Keratinocyte (primary cell): ENCODE data around the gene KANTR. TPM values are rescaled to one million over a fixed set of nuclear protein-coding genes. Genes with fewer than 3 reads are reported as not detected.
A peak's percentile ranks its signal among the peaks of the same experiment; 100 is the strongest.

ENCODE experiments used
- DNase-seq: peaks from one replicate; pipeline ENCODE4 v3.0.0-alpha.2; 2011; ENCODE audit warnings: low read depth, missing footprints, low spot score
- FAIRE-seq: peaks from 2 replicates; lab custom pipeline; 2011; peaks lifted over from hg19 to GRCh38; lab: Jason Lieb, UNC
- H2AFZ ChIP-seq: 2 replicates; pipeline ENCODE4 v1.6.0; 2012; ENCODE audit warnings: low read length, control low read depth, inconsistent platforms; ENCODE audit not compliant: control insufficient read depth
- H3K27ac ChIP-seq: 2 replicates; pipeline ENCODE4 v1.5.1; 2011; ENCODE audit warnings: low read length; ENCODE audit not compliant: control insufficient read depth, insufficient read depth
- H3K27me3 ChIP-seq: 3 replicates; pipeline ENCODE4 v1.6.0; 2011; ENCODE audit warnings: low read length; ENCODE audit not compliant: control insufficient read depth, insufficient read depth; ENCODE audit errors: extremely low read depth
- H3K36me3 ChIP-seq, 2 experiments: 2 replicates in 1 of 2; 3 replicates in 1 of 2; pipeline ENCODE4 v1.5.1; 2011; ENCODE audit warnings: low read length in 2 of 2, mild to moderate bottlenecking in 1 of 2; ENCODE audit not compliant: control insufficient read depth in 2 of 2, insufficient read depth in 2 of 2; ENCODE audit errors: extremely low read depth in 1 of 2
- H3K4me1 ChIP-seq: 3 replicates; pipeline ENCODE4 v1.5.1; 2011; ENCODE audit warnings: low read length; ENCODE audit not compliant: control insufficient read depth, insufficient read depth; ENCODE audit errors: extremely low read depth
- H3K4me2 ChIP-seq: 3 replicates; pipeline ENCODE4 v1.6.0; 2011; ENCODE audit warnings: low read depth, low read length; ENCODE audit not compliant: control insufficient read depth, insufficient read depth; ENCODE audit errors: extremely low read depth
- H3K4me3 ChIP-seq, 3 experiments: fragments of 200-600 bp in 1 of 3; sonication (generic) in 1 of 3; 2 replicates in 2 of 3; 3 replicates in 1 of 3; pipeline ENCODE4 v1.5.1; 2011 to 2016; ENCODE audit warnings: low read length in 3 of 3, mild to moderate bottlenecking in 3 of 3, control low read depth in 2 of 3, inconsistent platforms in 1 of 3, low read depth in 1 of 3, mixed read lengths in 1 of 3, mixed run types in 1 of 3, moderate library complexity in 1 of 3; ENCODE audit not compliant: control insufficient read depth in 2 of 3, insufficient read depth in 2 of 3; ENCODE audit errors: extremely low read depth in 1 of 3
- H3K79me2 ChIP-seq: 2 replicates; pipeline ENCODE4 v1.6.0; 2012; ENCODE audit warnings: low read length; ENCODE audit not compliant: control insufficient read depth, insufficient read depth
- H3K9ac ChIP-seq: 3 replicates; pipeline ENCODE4 v1.6.0; 2011; ENCODE audit warnings: low read length; ENCODE audit not compliant: control insufficient read depth, insufficient read depth; ENCODE audit errors: extremely low read depth
- H3K9me1 ChIP-seq: 3 replicates; pipeline ENCODE4 v1.6.0; 2011; ENCODE audit warnings: low read length; ENCODE audit not compliant: control insufficient read depth, insufficient read depth; ENCODE audit errors: extremely low read depth
- H3K9me3 ChIP-seq: 2 replicates; pipeline ENCODE4 v1.5.1; 2012; ENCODE audit warnings: low read depth, low read length; ENCODE audit not compliant: control insufficient read depth
- H4K20me1 ChIP-seq: 3 replicates; pipeline ENCODE4 v1.6.0; 2011; ENCODE audit warnings: low read length; ENCODE audit not compliant: control insufficient read depth, insufficient read depth; ENCODE audit errors: extremely low read depth
- CTCF ChIP-seq, 3 experiments: IDR thresholded peaks in 1 of 3; conservative IDR thresholded peaks in 1 of 3; optimal IDR thresholded peaks in 1 of 3; 2 replicates in 2 of 3; 3 replicates in 1 of 3; pipeline versions ENCODE3 to v1.5.1; 2011; ENCODE audit warnings: low read length in 3 of 3, mild to moderate bottlenecking in 3 of 3, moderate library complexity in 2 of 3, control low read depth in 1 of 3, inconsistent platforms in 1 of 3; ENCODE audit not compliant: insufficient read depth in 2 of 3; ENCODE audit errors: extremely low read depth in 1 of 3
- EZH2 ChIP-seq: IDR thresholded peaks from one replicate; pipeline ENCODE4 v1.6.1; 2012; ENCODE audit warnings: inconsistent platforms, mild to moderate bottlenecking, low read length, moderate library complexity
- dilution Hi-C: fragments of 300-500 bp; cut with MboI; formaldehyde crosslinking; loops from one replicate; pipeline ENCODE4 v1.7.0; 2020; ENCODE audit warnings: low sequenced_read_pairs; ENCODE audit not compliant: extremely low pct_ligation_motif_present
- polyA plus RNA-seq, 5 experiments: library from polyadenylated mRNA; depleted of rRNA in 3 of 5; stranded (reverse) in 3 of 5; stranded (forward) in 1 of 5; unstranded in 1 of 5; fragments of >200 nt; gene quantifications; 1 replicate in 1 of 5; 2 replicates in 3 of 5; 3 replicates in 1 of 5; pipeline versions ENCODE4 v1.2.1 to v1.2.3, GENCODE V29; 2011 to 2012; ENCODE audit warnings: missing spikeins in 2 of 5, low read depth in 1 of 5, low replicate concordance in 1 of 5

The KANTR gene
- polyA plus RNA-seq, 1 donor (not counting 4 experiments of a cell fraction or from before 2014, with no cell fraction given) = 3.8 TPM

GRCh38 chrX:53081925-53082772, 11.8 kb upstream of the KANTR start, which contains the start of gene TSPYL2:
TSS of gene TSPYL2 (plus strand) at chrX:53082367. CDS start at chrX:53082499, 132 bp downstream.
- dilution Hi-C loops = no loop called here
- Histone ChIP-seq H3K27ac (peak within 1 kb of the TSS; percentile 68), H2AFZ (no peak within 1 kb of the TSS), H3K27me3 (no peaks in the 10 kb centered on the region), H3K36me3 (peaks cover 8 to 10% of the 10 kb centered on the region in 2 experiments), H3K4me2 (peak within 1 kb of the TSS; percentile 76), H3K4me3 (peak within 1 kb of the TSS; percentile 63 to 69 (median 66)), H4K20me1 (no peaks in the 10 kb centered on the region), H3K9me1 (no peaks in the 10 kb centered on the region), H3K9ac (peak within 1 kb of the TSS; percentile 74), H3K79me2 (peaks cover 2% of the 10 kb centered on the region), H3K9me3 (no peaks in the 10 kb centered on the region), H3K4me1 (peaks cover 4% of the 10 kb centered on the region)
- DNase-seq (peak; percentile 66), FAIRE-seq (no peak)
- no peak for TF ChIP-seq EZH2
- no peak for TF ChIP-seq CTCF (optimal IDR thresholded peaks at IDR 0.05 in 1 of 3, IDR thresholded peaks at IDR 0.05 in 1 of 3, conservative IDR thresholded peaks at IDR 0.05 in 1 of 3; ENCODE audit: extremely low read depth in 1 of 3, insufficient read depth in 2 of 3, low read length in 3 of 3)

- H3K9me1 ChIP-seq = no peaks in the 10 kb centered on the region
- DNase-seq (no peak), FAIRE-seq (no peak)
- no peak for TF ChIP-seq EZH2
- TF ChIP-seq CTCF (optimal IDR thresholded peaks at IDR 0.05 in 1 of 3, IDR thresholded peaks at IDR 0.05 in 1 of 3, conservative IDR thresholded peaks at IDR 0.05 in 1 of 3; ENCODE audit: extremely low read depth in 1 of 3, insufficient read depth in 2 of 3, low read length in 3 of 3) = no peak
- dilution Hi-C loops = no loop called here
- peak overlapping the region; percentile 76 for H3K4me2 ChIP-seq
- H4K20me1 ChIP-seq = no peaks in the 10 kb centered on the region
- H3K9ac ChIP-seq = peak overlapping the region; percentile 74
- H3K27me3 ChIP-seq = no peaks in the 10 kb centered on the region
- H3K79me2 ChIP-seq = peaks cover 2% of the 10 kb centered on the region
- no peaks in the 10 kb centered on the region for H3K9me3 ChIP-seq
- peak overlapping the region; percentile 68 for H3K27ac ChIP-seq
- H2AFZ ChIP-seq = no peak overlapping the region
- H3K4me3 ChIP-seq = peak overlapping the region; percentile 63 to 69 (median 66)
- peaks cover 8 to 10% of the 10 kb centered on the region in 2 experiments for H3K36me3 ChIP-seq
- H3K4me1 ChIP-seq = peaks cover 6% of the 10 kb centered on the region
Observed at GRCh38 chrX:53082773-53083616, 10.9 kb upstream of the KANTR start.
